Lower lobe of right lung (tissue), 2 donors: ENCODE measurements around the gene HSPA1L. TPM values are rescaled to one million over a fixed set of nuclear protein-coding genes. Genes with fewer than 3 reads are reported as not detected.
"Not testable (repeated sequence)": the region's sequence is repeated elsewhere in the genome, so short reads cannot be mapped to it uniquely, and the experiment has no call there.

ENCODE experiments used
- ATAC-seq, 2 donors: fragments of 200-7000 bp; cut with Tn5 transposase; one replicate each; pipeline ENCODE4 v1.9.1; 2020 to 2022; ENCODE audit warnings: mild to moderate bottlenecking in 2 of 2, moderate library complexity in 2 of 2
- DNase-seq: peaks from one replicate; pipeline ENCODE4 v3.0.0-alpha.2; 2020
- H3K27ac ChIP-seq: fragments of 200-600 bp; one replicate; pipeline ENCODE4 v1.8.0; 2022
- H3K27me3 ChIP-seq: fragments of 200-600 bp; one replicate; pipeline ENCODE4 v1.8.0; 2022; ENCODE audit warnings: low read depth
- H3K36me3 ChIP-seq: fragments of 200-600 bp; one replicate; pipeline ENCODE4 v1.8.0; 2022; ENCODE audit warnings: mild to moderate bottlenecking
- H3K4me1 ChIP-seq: fragments of 200-600 bp; one replicate; pipeline ENCODE4 v1.8.0; 2022
- H3K4me3 ChIP-seq: fragments of 200-600 bp; one replicate; pipeline ENCODE4 v1.8.0; 2022; ENCODE audit warnings: mild to moderate bottlenecking
- H3K9me3 ChIP-seq: fragments of 200-600 bp; one replicate; pipeline ENCODE4 v1.8.0; 2022
- intact Hi-C: fragments of 100-400 bp; cut with DNase I; formaldehyde crosslinking; loops from one replicate; pipeline ENCODE4 v1.11.0; 2022
- total RNA-seq: library from RNA; stranded (reverse); fragmentation: NEBNext Ultra II Directional; extraction: Animal tissue kit (Norgen Biotek cat#: 25700); gene quantifications from one replicate; pipeline ENCODE4 v1.2.1, GENCODE V29; 2021
- TF ChIP-seq, protein P1 (sequence below): fragments of 200-600 bp; IDR thresholded peaks from one replicate; pipeline ENCODE4 v1.8.0; 2022; ENCODE audit warnings: antibody characterized with exemption, mild to moderate bottlenecking
- donor health status: DM: no; HTN: yes; CAD: no; lungs with severe emphysema.

HSPA1L gene
- total RNA-seq, 1 donor from 2014 or later: 2.5 TPM

DNA sequence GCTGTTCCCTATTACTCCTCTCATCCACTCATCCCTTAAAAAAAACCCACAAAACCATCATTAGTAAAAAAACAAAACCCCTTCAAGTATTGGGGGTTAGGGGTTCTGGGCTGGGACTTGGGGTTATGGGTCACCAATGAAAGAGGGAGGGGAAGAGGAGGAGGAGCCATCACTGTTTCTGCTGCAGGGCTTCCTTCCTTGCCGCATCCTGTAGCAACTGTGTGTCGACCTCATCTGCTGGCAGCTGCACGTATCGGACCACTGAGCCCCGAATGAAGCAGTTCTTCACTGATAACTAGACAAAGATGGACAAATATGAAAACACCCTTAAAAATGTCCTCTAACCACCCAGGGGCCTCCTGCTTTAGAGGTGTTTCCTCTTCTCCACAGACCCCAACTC is 17.5 kb downstream of the HSPA1L start:
- intact Hi-C loops: no loop called here
- Histone ChIP-seq H3K4me1 (peaks cover 23% of the 10 kb centered on the region), H3K36me3 (peaks cover 22% of the 10 kb centered on the region), H3K9me3 (no peaks in the 10 kb centered on the region), H3K27ac (no peak overlapping the region), H3K27me3 (no peaks in the 10 kb centered on the region), H3K4me3 (no peak overlapping the region)
- ATAC-seq (no peak), DNase-seq (peak; percentile 28)
- TF ChIP-seq, protein P1, sequence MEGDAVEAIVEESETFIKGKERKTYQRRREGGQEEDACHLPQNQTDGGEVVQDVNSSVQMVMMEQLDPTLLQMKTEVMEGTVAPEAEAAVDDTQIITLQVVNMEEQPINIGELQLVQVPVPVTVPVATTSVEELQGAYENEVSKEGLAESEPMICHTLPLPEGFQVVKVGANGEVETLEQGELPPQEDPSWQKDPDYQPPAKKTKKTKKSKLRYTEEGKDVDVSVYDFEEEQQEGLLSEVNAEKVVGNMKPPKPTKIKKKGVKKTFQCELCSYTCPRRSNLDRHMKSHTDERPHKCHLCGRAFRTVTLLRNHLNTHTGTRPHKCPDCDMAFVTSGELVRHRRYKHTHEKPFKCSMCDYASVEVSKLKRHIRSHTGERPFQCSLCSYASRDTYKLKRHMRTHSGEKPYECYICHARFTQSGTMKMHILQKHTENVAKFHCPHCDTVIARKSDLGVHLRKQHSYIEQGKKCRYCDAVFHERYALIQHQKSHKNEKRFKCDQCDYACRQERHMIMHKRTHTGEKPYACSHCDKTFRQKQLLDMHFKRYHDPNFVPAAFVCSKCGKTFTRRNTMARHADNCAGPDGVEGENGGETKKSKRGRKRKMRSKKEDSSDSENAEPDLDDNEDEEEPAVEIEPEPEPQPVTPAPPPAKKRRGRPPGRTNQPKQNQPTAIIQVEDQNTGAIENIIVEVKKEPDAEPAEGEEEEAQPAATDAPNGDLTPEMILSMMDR: no peak

DNA sequence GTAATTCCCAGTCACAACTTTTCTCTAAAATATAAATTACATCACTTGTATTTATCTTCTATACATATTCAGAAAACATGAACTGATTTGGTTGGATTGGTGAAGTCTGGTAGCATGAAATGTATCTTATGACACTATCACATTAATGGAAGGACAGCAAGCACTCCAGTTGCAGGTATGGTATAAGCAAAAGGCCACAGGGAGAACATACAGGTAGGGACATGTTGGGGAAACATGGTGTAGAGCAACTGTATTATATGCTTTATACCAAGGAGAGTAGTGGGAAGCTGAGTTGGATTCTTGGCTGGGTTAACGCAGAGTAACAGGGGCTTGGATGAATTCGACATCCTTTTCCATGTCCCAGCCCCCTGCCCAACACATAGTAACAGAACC is 18.1 kb downstream of the HSPA1L start:
- Histone ChIP-seq H3K27me3 (no peaks in the 10 kb centered on the region), H3K9me3 (no peaks in the 10 kb centered on the region), H3K36me3 (peaks cover 22% of the 10 kb centered on the region), H3K4me1 (peaks cover 23% of the 10 kb centered on the region), H3K4me3 (no peak overlapping the region), H3K27ac (peak overlapping the region; percentile 98)
- DNase-seq: no peak
- intact Hi-C loops: no loop called here
- TF ChIP-seq, protein P1: no peak
- no peak for ATAC-seq

DNA sequence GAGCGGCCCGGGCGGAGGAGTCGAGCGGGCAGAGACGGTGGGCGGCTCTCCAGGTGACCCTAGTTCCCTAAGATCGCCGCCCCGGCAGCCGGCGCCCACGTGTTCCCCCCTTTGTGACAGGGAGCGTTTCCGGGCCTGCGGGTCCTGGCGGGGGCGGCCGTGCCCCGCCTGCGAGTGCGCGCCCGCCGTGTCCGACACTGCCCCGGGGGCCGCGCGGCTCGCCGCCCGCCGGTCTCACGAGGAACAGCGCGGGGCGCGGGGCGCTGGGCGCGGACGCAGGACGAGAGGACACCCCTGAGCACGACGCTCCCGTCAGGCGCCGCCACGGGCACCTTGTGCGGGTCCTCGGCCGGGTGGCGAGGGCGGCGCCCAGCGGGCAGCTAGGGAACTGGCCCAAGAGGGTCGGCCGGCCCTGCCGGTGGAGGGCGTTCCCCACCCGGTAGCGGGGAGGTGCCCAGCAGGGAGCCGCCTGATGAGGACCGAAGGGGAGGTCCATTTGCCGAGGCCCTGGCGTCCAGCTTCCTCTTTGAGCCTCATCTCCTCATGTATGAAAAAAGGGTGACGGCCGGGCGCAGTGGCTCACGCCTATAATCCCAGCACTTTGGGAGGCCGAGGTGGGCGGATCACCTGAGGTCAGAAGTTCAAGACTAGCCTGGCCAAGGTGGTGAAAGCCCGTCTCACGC is 19.3 kb downstream of the HSPA1L start, which contains the start of gene VARS1:
Gene VARS1, minus strand, starts transcription at position 137 of the 683 bp plus-strand sequence. CDS start 535 bp downstream, outside the sequence.
- ATAC-seq: peak; percentile 97 to 98
- peak; percentile 97 for DNase-seq
- H3K36me3 ChIP-seq: peaks cover 25% of the 10 kb centered on the region
- H3K4me3 ChIP-seq: peak within 1 kb of the TSS; percentile 94
- no peaks in the 10 kb centered on the region for H3K9me3 ChIP-seq
- H3K27ac ChIP-seq: peak within 1 kb of the TSS; percentile 98
- peaks cover 29% of the 10 kb centered on the region for H3K4me1 ChIP-seq
- intact Hi-C loops: no loop called here
- no peaks in the 10 kb centered on the region for H3K27me3 ChIP-seq
- TF ChIP-seq, protein P1: peak; percentile 83

DNA sequence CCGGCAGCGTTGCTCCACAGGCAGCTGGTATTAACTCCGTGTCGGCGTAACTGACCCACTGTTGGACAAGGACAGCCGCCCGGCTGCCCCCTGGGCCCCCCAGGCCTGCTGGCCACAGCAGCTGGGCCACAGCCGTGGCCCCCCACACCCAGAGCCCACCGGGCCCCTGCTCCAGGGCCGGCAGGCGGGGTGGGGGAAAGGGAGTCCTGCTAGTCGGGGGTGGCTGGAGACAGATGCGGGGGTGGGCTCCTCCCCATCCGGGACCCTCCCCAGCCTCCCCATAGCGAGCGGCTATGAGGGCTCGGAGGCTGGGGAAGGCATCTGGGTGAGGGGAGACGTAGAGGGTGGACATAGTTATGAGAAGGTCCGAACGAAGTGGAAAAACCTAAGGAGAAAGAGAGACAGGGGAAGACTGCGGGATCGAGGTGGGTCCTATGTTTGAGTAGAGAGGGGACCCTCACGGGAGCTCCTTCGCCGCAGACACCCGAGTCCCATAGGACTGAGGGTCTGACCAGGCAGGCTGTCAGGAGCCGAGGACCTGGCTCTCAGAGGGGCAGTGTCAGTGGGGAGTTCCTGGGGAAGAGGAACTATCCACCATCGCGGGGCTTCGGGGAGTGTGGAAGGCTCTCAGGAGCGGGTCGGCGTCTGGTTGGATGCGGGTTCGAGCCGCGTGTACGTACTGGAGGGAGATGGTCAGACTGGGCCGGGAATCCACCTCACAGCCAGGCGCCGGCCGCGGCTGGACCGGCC is 20.0 kb downstream of the HSPA1L start:
- no peak for DNase-seq
- intact Hi-C loops: no loop called here
- peak overlapping the region; percentile 98 for H3K27ac ChIP-seq
- no peaks in the 10 kb centered on the region for H3K27me3 ChIP-seq
- peaks cover 30% of the 10 kb centered on the region for H3K4me1 ChIP-seq
- no peaks in the 10 kb centered on the region for H3K9me3 ChIP-seq
- H3K4me3 ChIP-seq: peak overlapping the region; percentile 94
- peaks cover 32% of the 10 kb centered on the region for H3K36me3 ChIP-seq
- ATAC-seq: peak; percentile 3 to 49
- TF ChIP-seq, protein P1: no peak

DNA sequence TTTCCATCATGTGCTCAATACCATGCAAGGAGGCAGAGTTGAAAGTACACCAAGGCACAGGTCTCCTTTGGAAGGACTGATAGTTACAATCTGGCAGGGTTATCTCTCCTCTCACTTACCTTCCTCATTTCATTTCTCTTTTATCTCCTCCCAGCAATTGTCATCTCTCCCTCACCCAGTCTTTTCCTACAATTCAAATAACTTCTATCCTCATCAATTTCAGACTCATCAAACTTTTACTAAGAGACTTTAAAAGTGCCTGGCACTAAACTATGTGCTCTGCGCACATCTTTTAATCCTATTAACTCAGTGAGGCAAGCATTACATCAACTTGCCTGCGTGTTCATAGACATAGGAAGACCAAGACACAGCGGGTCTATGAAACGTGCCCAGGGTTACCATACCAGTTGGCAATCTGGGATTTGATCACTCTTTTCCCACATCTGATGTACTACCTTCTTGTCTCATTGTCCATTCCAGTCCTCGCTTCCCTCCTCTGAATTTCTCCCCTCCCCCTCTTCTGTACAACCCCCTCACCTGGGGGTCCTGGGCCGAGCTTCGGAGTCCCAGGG is 20.7 kb downstream of the HSPA1L start:
- peaks cover 30% of the 10 kb centered on the region for H3K4me1 ChIP-seq
- intact Hi-C loops: no loop called here
- peak overlapping the region; percentile 94 for H3K4me3 ChIP-seq
- H3K36me3 ChIP-seq: peaks cover 36% of the 10 kb centered on the region
- H3K27ac ChIP-seq: peak overlapping the region; percentile 98
- no peaks in the 10 kb centered on the region for H3K9me3 ChIP-seq
- TF ChIP-seq, protein P1: no peak
- no peak for DNase-seq
- no peaks in the 10 kb centered on the region for H3K27me3 ChIP-seq
- no peak for ATAC-seq

DNA sequence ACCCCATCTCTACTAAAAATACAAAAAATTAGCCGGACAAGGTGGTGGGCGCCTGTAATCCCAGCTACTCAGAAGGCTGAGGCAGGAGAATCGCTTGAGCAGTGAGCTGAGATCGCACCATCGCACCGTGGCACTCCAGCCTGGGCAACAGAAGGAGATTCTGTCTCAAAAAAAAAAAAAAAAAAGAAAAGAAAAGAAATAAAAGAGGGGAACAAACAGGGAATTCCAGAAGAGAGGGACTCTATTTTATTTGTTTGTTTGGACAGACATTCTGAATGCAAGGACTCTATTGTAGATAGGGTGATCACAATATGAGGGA is 21.2 kb downstream of the HSPA1L start:
- Histone ChIP-seq H3K36me3 (peaks cover 38% of the 10 kb centered on the region), H3K4me3 (peak overlapping the region; percentile 94), H3K4me1 (peaks cover 30% of the 10 kb centered on the region)
- ATAC-seq, intact Hi-C loops, H3K27me3 ChIP-seq, H3K9me3 ChIP-seq, DNase-seq, H3K27ac ChIP-seq: not testable (repeated sequence)
